SJSA1 (cell line): ENCODE results near the gene PRMT6. TPM values are rescaled to one million over a fixed set of nuclear protein-coding genes. Genes with fewer than 3 reads are reported as not detected.
"Not testable (repeated sequence)": the region's sequence is repeated elsewhere in the genome, so short reads cannot be mapped to it uniquely, and the experiment has no call there.

Experiments used
- DNase-seq, 2 experiments: peaks; one replicate each; pipeline ENCODE4 v3.0.0-alpha.2; 2015 to 2020; ENCODE audit warnings: low spot score in 2 of 2, low read depth in 1 of 2
- H3K27ac ChIP-seq: fragments of 250-450 bp; sonication (Bioruptor Pico); 2 replicates; pipeline ENCODE4 v1.5.1; 2020; ENCODE audit warnings: mild to moderate bottlenecking, moderate library complexity
- H3K27me3 ChIP-seq: fragments of 250-450 bp; sonication (Bioruptor Pico); replicated peaks from 2 replicates; pipeline ENCODE4 v1.5.1; 2020; ENCODE audit warnings: mild to moderate bottlenecking, moderate library complexity
- H3K36me3 ChIP-seq: fragments of 250-450 bp; sonication (Bioruptor Pico); 2 replicates; pipeline ENCODE4 v1.5.1; 2020; ENCODE audit warnings: mild to moderate bottlenecking
- H3K4me1 ChIP-seq: fragments of 250-450 bp; sonication (Bioruptor Pico); replicated peaks from 2 replicates; pipeline ENCODE4 v1.6.1; 2021; ENCODE audit warnings: mild to moderate bottlenecking
- H3K4me3 ChIP-seq: fragments of 250-450 bp; sonication (Bioruptor Pico); 2 replicates; pipeline ENCODE4 v1.5.1; 2020; ENCODE audit warnings: mild to moderate bottlenecking
- H3K9me3 ChIP-seq: fragments of 250-450 bp; sonication (Bioruptor Pico); replicated peaks from 2 replicates; pipeline ENCODE4 v1.5.1; 2020; ENCODE audit warnings: mild to moderate bottlenecking
- total RNA-seq: library from RNA; depleted of rRNA; stranded (reverse); fragments of >200 nt; shearing (Covaris generic); gene quantifications from 2 replicates; pipeline ENCODE4 v1.2.3, GENCODE V29; 2014

Gene PRMT6
- total RNA-seq, 1 experiment from 2014 or later: 19.6 TPM

DNA sequence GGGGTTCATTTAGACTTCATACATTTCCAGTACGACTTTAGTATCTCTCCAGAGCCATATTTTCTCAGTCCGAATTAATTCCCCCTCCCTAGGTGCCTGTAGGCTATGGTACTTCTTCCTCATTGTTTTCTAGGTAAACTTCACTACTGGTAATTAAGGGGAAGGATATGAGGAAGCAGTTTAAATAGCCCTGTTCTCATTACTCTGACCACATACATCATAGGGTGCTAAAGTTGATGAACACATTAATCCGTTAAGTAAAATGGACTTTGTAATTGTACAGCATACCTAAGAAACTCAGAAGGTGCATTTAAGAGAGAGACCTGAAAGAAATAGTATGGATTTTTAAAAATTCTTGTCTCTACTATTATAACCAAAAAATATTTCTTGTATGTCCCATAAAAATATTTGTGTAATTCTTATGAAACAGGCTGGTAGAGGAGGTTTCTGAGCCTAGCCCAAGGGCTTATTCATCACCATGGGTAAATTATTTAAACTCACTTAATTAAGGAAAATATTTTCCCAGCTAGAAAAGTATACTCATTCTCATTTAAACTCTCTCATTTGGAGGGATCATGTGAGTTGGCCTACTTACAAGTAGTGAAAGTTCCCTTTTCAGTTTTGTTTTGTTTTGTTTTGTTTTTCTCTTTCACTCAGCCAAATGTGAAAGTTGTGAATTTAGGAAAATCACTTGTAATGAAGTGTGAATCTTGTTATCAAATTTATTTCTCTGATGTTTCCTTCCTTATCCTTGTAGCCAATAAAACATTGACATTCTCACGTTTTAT, 2.0 kb downstream of the PRMT6 start:
- no peak overlapping the region for H3K27ac ChIP-seq
- no peak for DNase-seq
- peaks cover 11% of the 10 kb centered on the region for H3K4me1 ChIP-seq
- no peaks in the 10 kb centered on the region for H3K27me3 ChIP-seq
- peaks cover 17% of the 10 kb centered on the region for H3K36me3 ChIP-seq
- H3K9me3 ChIP-seq: no peaks in the 10 kb centered on the region
- H3K4me3 ChIP-seq: no peak overlapping the region; the same call in 1 of the 2 replicates

- Histone ChIP-seq H3K9me3 (no peaks in the 10 kb centered on the region), H3K27ac (no peak overlapping the region), H3K4me3 (no peak overlapping the region), H3K27me3 (no peaks in the 10 kb centered on the region), H3K36me3 (peaks cover 14% of the 10 kb centered on the region), H3K4me1 (peaks cover 6% of the 10 kb centered on the region; the same call in 1 of the 2 replicates)
- DNase-seq: no peak
These were observed 5.4 kb downstream of the PRMT6 start for GRCh38 chr1:107061886-107062285.

DNA sequence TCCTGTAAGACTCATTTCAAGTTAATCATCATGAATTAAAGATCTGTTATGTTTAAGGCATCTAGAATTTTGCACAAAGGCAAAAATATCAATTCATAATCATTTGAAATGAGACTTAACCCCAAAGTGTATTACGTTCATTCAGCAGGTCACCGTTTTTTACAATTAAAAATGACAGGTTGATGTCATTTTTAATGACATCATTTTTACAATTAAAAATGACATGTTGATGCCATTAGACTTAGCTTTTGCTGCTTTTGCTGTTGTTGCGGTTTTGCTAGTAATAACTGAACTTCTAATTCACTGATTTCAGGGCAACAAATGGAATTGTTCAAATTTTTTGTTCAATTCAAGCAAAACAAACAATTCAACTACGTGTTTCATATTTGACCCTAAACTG, 17.0 kb downstream of the PRMT6 start:
- H3K27me3 ChIP-seq: no peaks in the 10 kb centered on the region
- H3K9me3 ChIP-seq: no peaks in the 10 kb centered on the region
- no peak overlapping the region for H3K27ac ChIP-seq
- H3K36me3 ChIP-seq: no peaks in the 10 kb centered on the region
- no peaks in the 10 kb centered on the region for H3K4me1 ChIP-seq
- H3K4me3 ChIP-seq: no peak overlapping the region
- no peak for DNase-seq

DNA sequence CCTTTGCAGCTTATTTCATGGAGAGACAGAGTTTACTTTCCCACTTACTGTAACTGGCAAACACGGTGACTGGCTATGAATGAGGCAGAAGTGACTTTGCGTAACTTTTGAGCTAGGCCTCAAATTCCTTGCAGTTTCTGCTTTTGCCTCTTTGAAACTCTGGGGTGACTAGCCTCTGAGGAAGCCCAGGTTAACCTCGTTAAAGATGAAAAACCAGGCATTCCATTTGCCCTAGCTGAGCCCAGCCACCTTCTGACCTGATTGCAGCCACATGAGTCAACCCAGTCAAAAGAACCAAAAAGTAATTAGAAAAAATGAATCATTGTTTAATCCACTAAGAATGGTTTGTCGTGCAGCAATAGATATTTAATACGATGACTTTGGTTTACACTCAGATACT, 20.4 kb downstream of the PRMT6 start:
- H3K27ac ChIP-seq: no peak overlapping the region
- no peak overlapping the region for H3K4me3 ChIP-seq
- no peaks in the 10 kb centered on the region for H3K36me3 ChIP-seq
- DNase-seq: no peak
- no peaks in the 10 kb centered on the region for H3K4me1 ChIP-seq
- H3K27me3 ChIP-seq: no peaks in the 10 kb centered on the region
- H3K9me3 ChIP-seq: no peaks in the 10 kb centered on the region

- Histone ChIP-seq H3K4me1 (no peaks in the 10 kb centered on the region), H3K4me3 (no peak overlapping the region), H3K9me3 (no peaks in the 10 kb centered on the region), H3K27me3 (no peaks in the 10 kb centered on the region), H3K36me3 (no peaks in the 10 kb centered on the region), H3K27ac (no peak overlapping the region)
- no peak for DNase-seq
These were observed 22.8 kb downstream of the PRMT6 start for GRCh38 chr1:107079249-107079648.

DNA sequence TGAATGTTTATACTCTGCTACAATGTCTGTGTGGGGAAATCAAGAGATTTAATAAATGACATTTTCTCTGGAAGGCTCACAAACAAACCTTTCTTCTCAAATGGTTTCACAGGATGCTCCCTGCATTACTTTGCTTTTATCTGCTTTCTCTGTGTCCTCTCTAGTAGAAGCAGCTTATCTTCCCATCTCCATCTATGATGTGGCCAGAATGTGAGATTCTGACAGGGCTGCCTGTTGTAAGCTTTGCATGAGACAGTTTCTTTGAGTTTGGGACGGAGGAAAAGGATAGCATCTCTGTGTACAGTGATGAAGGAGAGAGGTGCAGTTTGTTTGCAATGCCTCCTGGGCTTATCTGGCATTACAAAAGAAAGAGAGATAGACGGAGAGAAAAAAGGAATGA, 24.6 kb downstream of the PRMT6 start:
- no peak overlapping the region for H3K27ac ChIP-seq
- H3K9me3 ChIP-seq: no peaks in the 10 kb centered on the region
- no peaks in the 10 kb centered on the region for H3K36me3 ChIP-seq
- no peak for DNase-seq
- no peak overlapping the region for H3K4me3 ChIP-seq
- H3K27me3 ChIP-seq: no peaks in the 10 kb centered on the region
- no peaks in the 10 kb centered on the region for H3K4me1 ChIP-seq

DNA sequence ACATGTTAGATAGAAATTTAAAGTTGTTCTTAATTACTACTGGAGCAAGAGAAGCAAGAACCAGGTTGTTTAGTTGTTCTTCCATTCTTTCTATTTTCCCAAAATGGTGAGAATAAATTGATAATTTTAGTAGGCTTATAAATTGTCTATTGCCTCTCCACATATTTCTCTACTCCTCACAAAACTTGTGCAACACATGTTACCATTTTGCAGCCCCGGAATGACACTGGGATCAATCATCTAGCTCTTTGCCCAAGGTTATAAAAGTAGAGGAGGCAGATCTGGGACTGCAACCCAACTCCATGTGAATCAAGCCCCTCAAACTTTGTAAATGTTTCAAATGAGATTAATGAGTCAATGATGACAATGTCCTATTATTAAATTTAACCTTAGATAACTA, 34.9 kb downstream of the PRMT6 start:
- Histone ChIP-seq H3K27ac (no peak overlapping the region), H3K9me3 (no peaks in the 10 kb centered on the region), H3K4me3 (no peak overlapping the region), H3K27me3 (no peaks in the 10 kb centered on the region), H3K4me1 (no peaks in the 10 kb centered on the region), H3K36me3 (no peaks in the 10 kb centered on the region)
- no peak for DNase-seq

- not testable (repeated sequence) for H3K4me3 ChIP-seq, H3K27me3 ChIP-seq, H3K27ac ChIP-seq, H3K4me1 ChIP-seq, H3K36me3 ChIP-seq, H3K9me3 ChIP-seq, DNase-seq
These were observed 36.9 kb downstream of the PRMT6 start for GRCh38 chr1:107093395-107093794.

DNA sequence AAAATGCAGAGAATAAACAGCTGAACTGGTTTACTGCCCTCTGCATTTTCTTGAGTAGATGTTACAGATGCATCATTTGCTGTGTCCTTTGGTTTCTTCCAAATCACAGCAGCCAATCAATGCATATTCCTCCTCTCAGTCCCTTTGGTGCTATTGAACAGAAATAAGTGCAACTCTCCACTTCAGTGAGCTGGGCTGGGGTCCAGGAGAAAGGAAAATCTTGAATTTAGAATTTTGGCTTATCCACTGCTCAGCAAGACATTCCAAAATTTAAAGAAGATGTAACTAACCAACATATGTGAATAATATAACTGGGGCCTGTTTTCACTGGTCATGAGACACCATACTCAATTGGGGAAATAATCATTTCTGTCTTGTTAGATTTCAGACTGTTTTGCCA, 39.2 kb downstream of the PRMT6 start:
- Histone ChIP-seq H3K4me1 (no peaks in the 10 kb centered on the region), H3K27me3 (no peaks in the 10 kb centered on the region), H3K27ac (no peak overlapping the region), H3K36me3 (no peaks in the 10 kb centered on the region), H3K4me3 (no peak overlapping the region), H3K9me3 (no peaks in the 10 kb centered on the region)
- DNase-seq: no peak

DNA sequence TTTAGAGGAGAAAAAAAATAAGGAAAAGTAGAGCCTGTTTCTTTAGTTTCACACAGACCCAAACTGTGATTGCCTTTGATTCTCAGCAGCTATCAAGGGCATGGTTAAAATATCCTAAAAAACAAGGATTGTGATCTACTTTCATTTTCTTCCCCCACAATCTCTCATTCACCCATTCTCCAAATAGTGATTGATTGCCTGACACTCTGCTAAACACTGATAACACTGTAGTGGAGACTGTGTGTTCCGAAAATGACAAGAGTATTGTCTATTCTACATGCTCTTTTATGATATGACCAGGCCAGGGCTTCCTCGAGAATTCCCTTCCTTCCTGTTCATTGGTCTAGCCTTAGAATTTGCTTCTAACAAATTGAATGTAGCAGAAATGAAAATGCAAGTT, 40.2 kb downstream of the PRMT6 start:
- no peaks in the 10 kb centered on the region for H3K27me3 ChIP-seq
- H3K4me1 ChIP-seq: no peaks in the 10 kb centered on the region
- H3K36me3 ChIP-seq: no peaks in the 10 kb centered on the region
- H3K4me3 ChIP-seq: no peak overlapping the region
- no peaks in the 10 kb centered on the region for H3K9me3 ChIP-seq
- no peak for DNase-seq
- H3K27ac ChIP-seq: no peak overlapping the region

- Histone ChIP-seq H3K27me3 (no peaks in the 10 kb centered on the region), H3K27ac (no peak overlapping the region), H3K4me3 (no peak overlapping the region), H3K9me3 (no peaks in the 10 kb centered on the region), H3K4me1 (no peaks in the 10 kb centered on the region), H3K36me3 (no peaks in the 10 kb centered on the region)
- DNase-seq: no peak
These were observed 42.5 kb downstream of the PRMT6 start for GRCh38 chr1:107098961-107099360.

DNA sequence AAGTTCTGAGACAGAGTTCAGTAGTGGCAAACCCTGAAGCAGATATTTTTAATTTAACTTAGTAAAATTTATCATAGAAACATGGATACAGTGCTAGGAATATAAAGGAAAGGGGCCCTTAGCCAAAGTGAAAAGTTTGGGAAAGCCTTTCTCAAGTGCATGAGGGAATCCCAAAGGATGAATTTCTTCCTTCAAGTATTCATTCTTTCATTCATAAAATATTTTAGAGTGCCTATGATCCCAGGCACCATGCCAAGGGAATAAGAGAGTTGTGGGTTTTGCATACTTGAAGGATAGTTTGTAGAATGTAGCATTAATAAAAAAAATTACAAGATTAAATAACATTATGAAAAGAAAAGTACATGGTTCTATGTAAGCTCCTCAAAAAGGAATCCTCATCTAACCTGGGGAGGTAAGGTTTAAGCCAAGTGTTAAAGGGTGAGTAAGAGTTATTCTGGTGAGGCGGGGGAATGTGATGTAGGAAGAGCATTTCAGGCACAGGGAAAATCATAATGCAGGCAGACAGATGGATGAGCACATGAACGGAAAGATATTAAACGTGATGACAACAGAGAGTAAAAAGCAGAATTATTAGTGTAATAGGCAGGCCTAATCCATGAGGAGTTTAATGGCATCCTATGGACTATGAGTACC, 44.0 kb downstream of the PRMT6 start:
- no peak overlapping the region for H3K4me3 ChIP-seq
- no peak overlapping the region for H3K27ac ChIP-seq
- no peaks in the 10 kb centered on the region for H3K27me3 ChIP-seq
- no peaks in the 10 kb centered on the region for H3K9me3 ChIP-seq
- H3K36me3 ChIP-seq: no peaks in the 10 kb centered on the region
- DNase-seq: no peak
- no peaks in the 10 kb centered on the region for H3K4me1 ChIP-seq

DNA sequence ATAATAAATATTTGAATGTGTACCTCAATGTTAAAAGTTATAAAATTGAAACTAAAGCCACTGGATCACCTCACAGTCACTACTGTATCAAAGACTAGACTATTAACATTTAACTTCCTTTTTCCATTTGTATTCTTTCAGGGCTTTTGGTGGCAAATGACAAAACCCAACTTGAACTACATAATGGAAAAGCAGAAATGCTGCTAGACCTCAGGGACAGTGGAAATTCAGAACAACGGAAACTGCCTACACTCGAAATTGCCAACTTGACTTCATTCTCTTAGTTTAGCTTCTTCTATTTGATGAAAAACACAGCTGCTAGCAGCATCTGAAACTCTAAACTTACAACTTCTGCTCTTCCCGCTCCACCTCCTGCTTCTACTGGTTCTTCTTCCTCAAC, 49.4 kb downstream of the PRMT6 start:
- H3K27ac ChIP-seq: no peak overlapping the region
- no peak for DNase-seq
- H3K36me3 ChIP-seq: no peaks in the 10 kb centered on the region
- H3K27me3 ChIP-seq: no peaks in the 10 kb centered on the region
- no peaks in the 10 kb centered on the region for H3K4me1 ChIP-seq
- H3K9me3 ChIP-seq: no peaks in the 10 kb centered on the region
- H3K4me3 ChIP-seq: no peak overlapping the region
